ENCODE data around the gene ZNF521. TPM values are rescaled to one million over a fixed set of nuclear protein-coding genes. Genes with fewer than 3 reads are reported as not detected.
A peak's percentile ranks its signal among the peaks of the same experiment; 100 is the strongest.

ZNF521 gene
- total RNA-seq, 2 donors from 2014 or later, result 12.7 to 41.5 TPM

GRCh38 chr18:25164848-25165811 lies 186.8 kb downstream of the ZNF521 start:
- intact Hi-C loops (cut with DNase I), result no loop called here
- no peak for TF ChIP-seq POLR2AphosphoS5 (IDR thresholded peaks at IDR 0.05)
- TF ChIP-seq POLR2A (IDR thresholded peaks at IDR 0.05), result no peak
- no peak for TF ChIP-seq CTCF (IDR thresholded peaks at IDR 0.05)
- H3K27ac ChIP-seq, result no peak overlapping the region
- no peaks in the 10 kb centered on the region for H3K36me3 ChIP-seq
- DNase-seq (ENCODE audit: low spot score), result no peak
- H3K27me3 ChIP-seq (replicated peaks; ENCODE audit: insufficient read depth), result no peaks in the 10 kb centered on the region
- no peaks in the 10 kb centered on the region for H3K4me1 ChIP-seq (replicated peaks)
- H3K4me3 ChIP-seq, result peak overlapping the region in 1 of 2 donors; percentile 11
- WGBS, result 24% methylated on average over 10 of the region's 10 CpGs
- H3K9me3 ChIP-seq, result no peaks in the 10 kb centered on the region

DNA sequence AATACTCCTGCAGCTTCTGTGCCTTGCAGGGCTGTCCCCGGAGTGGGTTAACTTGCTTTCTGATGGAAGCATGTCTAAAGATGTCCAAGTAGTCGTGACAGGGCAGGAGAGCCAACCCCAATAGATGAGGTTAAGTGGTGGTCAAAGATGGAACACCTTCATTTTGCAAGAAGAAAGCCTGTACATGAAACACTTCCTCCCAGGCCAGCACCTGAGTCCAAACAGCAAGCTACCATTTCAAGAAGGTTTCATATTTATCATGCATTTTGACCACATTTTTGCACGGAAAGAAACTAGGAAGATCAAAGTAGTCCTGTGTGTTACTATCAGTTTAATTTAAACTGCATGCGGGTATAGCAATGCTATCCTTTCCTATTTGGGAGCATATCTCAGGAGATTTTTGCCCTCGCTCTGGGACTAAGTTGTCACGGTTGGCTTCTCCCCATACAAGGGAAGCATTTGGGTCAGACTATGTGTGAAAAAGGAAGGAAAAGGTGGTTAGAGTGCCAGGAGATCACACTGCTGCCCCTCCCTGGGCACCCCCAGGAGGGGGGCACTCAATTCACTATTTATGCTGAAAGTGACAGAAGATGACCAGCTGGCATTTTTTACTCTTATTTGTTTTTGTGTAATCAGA lies 187.6 kb downstream of the ZNF521 start:
- no peak overlapping the region for H3K27ac ChIP-seq
- peak overlapping the region in 1 of 2 donors; percentile 11 for H3K4me3 ChIP-seq
- no peak for DNase-seq (ENCODE audit: low spot score)
- H3K36me3 ChIP-seq, result no peaks in the 10 kb centered on the region
- TF ChIP-seq CTCF (IDR thresholded peaks at IDR 0.05) (no peak), POLR2A (IDR thresholded peaks at IDR 0.05) (no peak), POLR2AphosphoS5 (IDR thresholded peaks at IDR 0.05) (no peak)
- H3K9me3 ChIP-seq, result no peaks in the 10 kb centered on the region
- 41% methylated on average over 6 of the region's 6 CpGs for WGBS
- no peaks in the 10 kb centered on the region for H3K4me1 ChIP-seq (replicated peaks)
- intact Hi-C loops (cut with DNase I), result no loop called here
- H3K27me3 ChIP-seq (replicated peaks; ENCODE audit: insufficient read depth), result no peaks in the 10 kb centered on the region

GRCh38 chr18:25153426-25153825 lies 198.5 kb downstream of the ZNF521 start:
- no peaks in the 10 kb centered on the region for H3K36me3 ChIP-seq
- no peak overlapping the region for H3K27ac ChIP-seq
- no peaks in the 10 kb centered on the region for H3K4me1 ChIP-seq (replicated peaks)
- no peaks in the 10 kb centered on the region for H3K9me3 ChIP-seq
- TF ChIP-seq POLR2AphosphoS5 (IDR thresholded peaks at IDR 0.05) (no peak), CTCF (IDR thresholded peaks at IDR 0.05) (no peak), POLR2A (IDR thresholded peaks at IDR 0.05) (no peak)
- WGBS, result 66% methylated on average over 6 of the region's 6 CpGs
- no peaks in the 10 kb centered on the region for H3K27me3 ChIP-seq (replicated peaks; ENCODE audit: insufficient read depth)
- intact Hi-C loops (cut with DNase I), result no loop called here
- no peak for DNase-seq (ENCODE audit: low spot score)
- no peak overlapping the region for H3K4me3 ChIP-seq

DNA sequence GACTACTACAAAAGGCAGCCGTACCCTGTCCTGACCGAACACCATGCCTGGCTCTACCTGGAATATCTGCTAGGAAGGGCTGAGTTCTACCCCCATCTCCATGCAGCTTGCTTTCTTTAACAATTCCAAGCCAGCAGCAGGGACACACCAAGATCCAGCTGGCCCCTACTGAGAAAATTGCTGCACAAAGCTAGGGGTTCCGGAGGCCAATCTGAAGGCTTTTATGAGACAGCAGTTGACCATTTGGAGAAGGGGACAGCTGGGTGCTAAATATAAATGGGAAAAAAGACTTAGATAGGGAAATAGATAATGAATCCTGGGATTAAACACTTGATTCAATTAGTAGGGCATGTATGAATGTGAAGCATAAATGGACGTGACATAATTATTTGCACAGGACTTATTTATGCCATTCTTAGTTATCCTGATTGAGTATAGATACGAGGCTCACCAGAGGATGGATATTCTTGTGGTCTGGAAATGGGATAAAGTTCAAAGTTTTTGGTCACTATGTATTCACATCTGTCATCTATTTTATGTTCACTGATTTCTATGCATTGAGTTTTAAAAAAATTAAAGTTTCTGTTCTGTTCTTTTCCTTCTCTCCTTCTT lies 204.0 kb downstream of the ZNF521 start:
- Histone ChIP-seq H3K36me3 (no peaks in the 10 kb centered on the region), H3K4me3 (no peak overlapping the region), H3K9me3 (no peaks in the 10 kb centered on the region), H3K27ac (no peak overlapping the region), H3K4me1 (replicated peaks) (no peaks in the 10 kb centered on the region), H3K27me3 (replicated peaks; ENCODE audit: insufficient read depth) (no peaks in the 10 kb centered on the region)
- DNase-seq (ENCODE audit: low spot score), result no peak
- TF ChIP-seq POLR2AphosphoS5 (IDR thresholded peaks at IDR 0.05) (no peak), POLR2A (IDR thresholded peaks at IDR 0.05) (no peak), CTCF (IDR thresholded peaks at IDR 0.05) (no peak)
- intact Hi-C loops (cut with DNase I), result no loop called here
- 86% methylated on average over 5 of the region's 5 CpGs for WGBS
